Fibroblast of skin of scalp (primary cell): ENCODE measurements around the gene FARP2.

Source experiments
- DNase-seq: peaks from one replicate; pipeline ENCODE4 v3.0.0-alpha.2; 2013

The FARP2 gene

GRCh38 chr2:241461693-241462677 lies 105.9 kb downstream of the FARP2 start:
- DNase-seq: no peak

- no peak for DNase-seq
Observed at GRCh38 chr2:241463276-241464135, 107.4 kb downstream of the FARP2 start.

GRCh38 chr2:241465543-241465942 lies 109.5 kb downstream of the FARP2 start:
- DNase-seq: no peak

GRCh38 chr2:241466230-241466629 lies 110.1 kb downstream of the FARP2 start:
- no peak for DNase-seq

GRCh38 chr2:241467777-241468475 lies 111.8 kb downstream of the FARP2 start:
- no peak for DNase-seq

- no peak for DNase-seq
Observed at GRCh38 chr2:241468476-241468781, 112.3 kb downstream of the FARP2 start.

- DNase-seq: no peak
Observed at GRCh38 chr2:241469746-241470145, 113.7 kb downstream of the FARP2 start.

GRCh38 chr2:241473399-241473798 lies 117.3 kb downstream of the FARP2 start:
- DNase-seq: no peak

- DNase-seq: no peak
Observed at GRCh38 chr2:241475267-241475666, 119.2 kb downstream of the FARP2 start.

GRCh38 chr2:241478166-241478565 lies 122.1 kb downstream of the FARP2 start:
- DNase-seq: no peak

GRCh38 chr2:241479026-241479898 lies 123.2 kb downstream of the FARP2 start:
- no peak for DNase-seq

GRCh38 chr2:241481687-241482086 lies 125.6 kb downstream of the FARP2 start:
- no peak for DNase-seq

- no peak for DNase-seq
Observed at GRCh38 chr2:241482126-241482955, 126.3 kb downstream of the FARP2 start.

GRCh38 chr2:241483305-241483704 lies 127.2 kb downstream of the FARP2 start:
- DNase-seq: no peak

GRCh38 chr2:241485172-241485911 lies 129.3 kb downstream of the FARP2 start:
- DNase-seq: no peak

GRCh38 chr2:241489088-241489487 lies 133.0 kb downstream of the FARP2 start:
- DNase-seq: no peak

GRCh38 chr2:241489733-241490680 lies 133.9 kb downstream of the FARP2 start:
- no peak for DNase-seq

GRCh38 chr2:241490825-241491506 lies 134.9 kb downstream of the FARP2 start:
- no peak for DNase-seq
